Upper lobe of right lung (tissue), 1 donor: ENCODE results near the gene TRABD. TPM values are rescaled to one million over a fixed set of nuclear protein-coding genes. Genes with fewer than 3 reads are reported as not detected.

ENCODE experiments used
- ATAC-seq: fragments of 200-7000 bp; cut with Tn5 transposase; one replicate; pipeline ENCODE4 v1.9.1; 2020; ENCODE audit warnings: mild to moderate bottlenecking, moderate library complexity
- DNase-seq: peaks from one replicate; pipeline ENCODE4 v3.0.0-alpha.2; 2020
- H3K27ac ChIP-seq: fragments of 200-600 bp; one replicate; pipeline ENCODE4 v1.8.0; 2022
- H3K27me3 ChIP-seq: fragments of 200-600 bp; one replicate; pipeline ENCODE4 v1.8.0; 2022; ENCODE audit warnings: mild to moderate bottlenecking
- H3K36me3 ChIP-seq: fragments of 200-600 bp; one replicate; pipeline ENCODE4 v1.8.0; 2022
- H3K4me1 ChIP-seq: fragments of 200-600 bp; one replicate; pipeline ENCODE4 v1.8.0; 2022
- H3K4me3 ChIP-seq: fragments of 200-600 bp; one replicate; pipeline ENCODE4 v1.8.0; 2022; ENCODE audit warnings: mild to moderate bottlenecking
- H3K9me3 ChIP-seq: fragments of 200-600 bp; one replicate; pipeline ENCODE4 v1.8.0; 2022
- intact Hi-C: fragments of 100-400 bp; cut with DNase I; formaldehyde crosslinking; loops from one replicate; pipeline ENCODE4 v1.11.0; 2022
- total RNA-seq: library from RNA; stranded (reverse); fragmentation: NEBNext Ultra II Directional; extraction: Animal tissue kit (Norgen Biotek cat#: 25700); gene quantifications from one replicate; pipeline ENCODE4 v1.2.1, GENCODE V29; 2021
- TF ChIP-seq, protein P1 (sequence below): fragments of 200-600 bp; IDR thresholded peaks from one replicate; pipeline ENCODE4 v1.8.0; 2022; ENCODE audit warnings: antibody characterized with exemption
- donor health status: DM: no; HTN: yes; CAD: no; lungs with severe emphysema.

TRABD gene
- total RNA-seq, 1 donor from 2014 or later = 36.5 TPM

DNA sequence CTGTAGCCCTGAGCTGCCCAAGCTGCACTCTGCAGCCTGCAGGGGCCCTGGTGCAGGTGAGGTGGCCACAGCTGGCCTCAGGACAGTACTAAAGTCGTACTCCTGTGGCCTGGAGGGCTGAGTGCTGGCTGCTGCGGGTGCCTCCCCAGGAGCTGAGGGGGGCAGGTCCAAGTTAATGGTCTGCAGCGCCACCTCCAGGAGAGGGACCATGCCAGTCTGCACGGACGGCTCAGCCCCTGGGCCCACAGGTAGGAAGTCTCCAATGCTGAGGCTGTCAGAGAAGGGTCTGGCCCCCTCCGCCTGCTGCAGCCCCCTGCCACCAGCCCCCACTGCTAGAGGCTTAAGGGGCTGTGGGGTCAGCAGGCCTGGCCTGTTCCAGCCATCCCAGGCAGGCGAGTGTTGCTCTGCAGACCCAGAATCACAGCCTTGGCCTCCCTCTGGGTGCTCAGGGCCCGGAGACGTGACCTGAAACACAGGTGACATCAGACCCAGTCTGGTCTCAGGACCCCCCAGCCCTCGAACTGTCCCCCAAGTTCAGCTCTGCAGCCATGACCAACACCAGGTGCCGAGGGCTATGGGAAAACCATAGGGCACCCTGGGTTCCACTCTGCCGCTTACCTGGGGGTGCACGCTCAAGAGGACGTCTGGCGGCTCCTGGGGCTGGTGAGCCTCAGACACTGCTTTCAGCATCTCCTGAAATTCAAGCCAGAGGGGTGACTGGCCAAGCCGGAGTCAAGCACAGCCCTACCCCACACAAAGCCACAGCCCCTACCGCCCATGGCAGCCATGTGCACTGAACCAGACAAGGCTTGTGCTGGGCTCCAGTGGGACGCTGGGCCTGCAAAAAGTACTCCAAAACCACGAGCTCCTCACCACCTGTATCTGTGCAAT, 35.9 kb downstream of the TRABD start:
- H3K4me3 ChIP-seq = no peak overlapping the region
- DNase-seq (no peak), ATAC-seq (no peak)
- H3K27ac ChIP-seq = no peak overlapping the region
- H3K27me3 ChIP-seq = no peaks in the 10 kb centered on the region
- TF ChIP-seq, protein P1, sequence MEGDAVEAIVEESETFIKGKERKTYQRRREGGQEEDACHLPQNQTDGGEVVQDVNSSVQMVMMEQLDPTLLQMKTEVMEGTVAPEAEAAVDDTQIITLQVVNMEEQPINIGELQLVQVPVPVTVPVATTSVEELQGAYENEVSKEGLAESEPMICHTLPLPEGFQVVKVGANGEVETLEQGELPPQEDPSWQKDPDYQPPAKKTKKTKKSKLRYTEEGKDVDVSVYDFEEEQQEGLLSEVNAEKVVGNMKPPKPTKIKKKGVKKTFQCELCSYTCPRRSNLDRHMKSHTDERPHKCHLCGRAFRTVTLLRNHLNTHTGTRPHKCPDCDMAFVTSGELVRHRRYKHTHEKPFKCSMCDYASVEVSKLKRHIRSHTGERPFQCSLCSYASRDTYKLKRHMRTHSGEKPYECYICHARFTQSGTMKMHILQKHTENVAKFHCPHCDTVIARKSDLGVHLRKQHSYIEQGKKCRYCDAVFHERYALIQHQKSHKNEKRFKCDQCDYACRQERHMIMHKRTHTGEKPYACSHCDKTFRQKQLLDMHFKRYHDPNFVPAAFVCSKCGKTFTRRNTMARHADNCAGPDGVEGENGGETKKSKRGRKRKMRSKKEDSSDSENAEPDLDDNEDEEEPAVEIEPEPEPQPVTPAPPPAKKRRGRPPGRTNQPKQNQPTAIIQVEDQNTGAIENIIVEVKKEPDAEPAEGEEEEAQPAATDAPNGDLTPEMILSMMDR = no peak
- H3K4me1 ChIP-seq = no peaks in the 10 kb centered on the region
- H3K36me3 ChIP-seq = peaks cover 82% of the 10 kb centered on the region
- no peaks in the 10 kb centered on the region for H3K9me3 ChIP-seq
- intact Hi-C loops = no loop called here

- no peak overlapping the region for H3K27ac ChIP-seq
- TF ChIP-seq, protein P1 = no peak
- ATAC-seq = no peak
- no peaks in the 10 kb centered on the region for H3K9me3 ChIP-seq
- no peak for DNase-seq
- no peaks in the 10 kb centered on the region for H3K27me3 ChIP-seq
- no peak overlapping the region for H3K4me3 ChIP-seq
- no peaks in the 10 kb centered on the region for H3K4me1 ChIP-seq
- intact Hi-C loops = no loop called here
- H3K36me3 ChIP-seq = peaks cover 73% of the 10 kb centered on the region
These were observed 36.8 kb downstream of the TRABD start for GRCh38 chr22:50222508-50222907.

DNA sequence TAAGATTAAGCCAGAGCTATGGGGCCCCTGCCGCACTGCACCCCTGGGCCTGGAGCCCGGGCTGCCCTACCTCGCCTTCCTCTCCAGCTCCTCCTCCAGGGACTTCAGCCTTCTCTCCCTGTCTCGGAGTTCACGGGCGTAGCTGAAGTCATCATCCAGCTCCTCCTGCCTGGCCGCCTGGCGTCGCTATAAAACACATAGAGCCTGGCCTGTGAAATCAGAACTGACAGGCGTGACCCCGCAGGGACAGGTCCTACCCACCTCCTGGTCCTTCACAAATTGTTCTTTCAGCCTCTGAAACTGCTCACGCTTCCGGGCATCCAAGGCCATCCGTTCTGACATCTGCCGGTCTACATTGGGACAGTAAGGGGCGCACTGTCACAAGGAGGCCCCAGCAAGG, 38.4 kb downstream of the TRABD start:
- no peak for DNase-seq
- no peak for ATAC-seq
- peaks cover 67% of the 10 kb centered on the region for H3K36me3 ChIP-seq

DNA sequence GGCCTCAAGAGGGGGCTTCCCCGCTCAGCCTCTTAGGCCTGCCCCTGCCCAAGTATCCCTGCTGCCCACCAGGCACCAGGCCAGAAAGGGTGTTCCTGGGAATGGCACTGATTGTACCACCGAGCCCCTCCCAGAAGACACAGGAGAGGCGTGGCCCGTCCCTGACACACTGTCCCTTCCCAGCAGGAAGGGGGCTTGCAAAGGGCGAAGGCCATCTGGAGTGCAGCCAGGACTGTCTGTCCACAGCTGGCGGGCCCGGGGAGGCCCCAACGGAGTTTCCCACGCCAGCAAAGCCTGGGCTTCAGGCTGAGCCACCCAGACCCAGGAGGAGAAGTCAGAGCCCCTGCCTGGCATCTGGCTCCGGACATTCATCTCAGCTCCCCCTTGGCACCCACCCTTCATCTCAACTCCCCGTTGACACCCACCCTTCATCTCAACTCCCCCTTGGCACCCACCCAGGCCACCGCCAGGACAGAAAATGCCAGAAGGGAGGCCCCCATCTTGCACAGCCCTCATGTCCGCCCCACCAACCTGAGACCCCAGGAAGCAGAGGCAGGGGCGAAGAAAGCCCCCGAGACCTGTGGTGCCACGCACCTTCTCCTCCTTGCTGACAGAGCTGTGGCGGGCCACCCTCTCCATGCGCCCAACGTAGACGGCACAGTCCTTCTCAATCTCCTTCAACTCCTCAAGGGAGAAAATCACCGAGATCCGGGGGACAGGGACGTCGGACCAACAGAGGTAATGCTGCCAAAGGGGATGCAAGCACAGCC, 39.7 kb downstream of the TRABD start:
- H3K9me3 ChIP-seq = no peaks in the 10 kb centered on the region
- DNase-seq (no peak), ATAC-seq (no peak)
- H3K4me3 ChIP-seq = no peak overlapping the region
- H3K4me1 ChIP-seq = no peaks in the 10 kb centered on the region
- H3K27me3 ChIP-seq = no peaks in the 10 kb centered on the region
- peaks cover 75% of the 10 kb centered on the region for H3K36me3 ChIP-seq
- H3K27ac ChIP-seq = no peak overlapping the region
- intact Hi-C loops = no loop called here
- TF ChIP-seq, protein P1 = no peak

More for the DNA sequence above, 38.4 kb downstream of the TRABD start:
- Histone ChIP-seq H3K27me3 (no peaks in the 10 kb centered on the region), H3K9me3 (no peaks in the 10 kb centered on the region), H3K4me1 (no peaks in the 10 kb centered on the region), H3K27ac (no peak overlapping the region), H3K4me3 (no peak overlapping the region)
- intact Hi-C loops = no loop called here
- TF ChIP-seq, protein P1 = no peak

GRCh38 chr22:50226063-50226874, 40.6 kb downstream of the TRABD start:
- Histone ChIP-seq H3K36me3 (peaks cover 69% of the 10 kb centered on the region), H3K9me3 (no peaks in the 10 kb centered on the region), H3K4me3 (no peak overlapping the region), H3K4me1 (no peaks in the 10 kb centered on the region), H3K27ac (no peak overlapping the region), H3K27me3 (no peaks in the 10 kb centered on the region)
- DNase-seq (no peak), ATAC-seq (no peak)
- intact Hi-C loops = no loop called here
- TF ChIP-seq, protein P1 = no peak
